ENCODE data around the gene SETD5. TPM values are rescaled to one million over a fixed set of nuclear protein-coding genes. Genes with fewer than 3 reads are reported as not detected.

Gene SETD5
- total and polyA plus RNA-seq, 10 donors: 9.7 to 159 (median 118) TPM

DNA sequence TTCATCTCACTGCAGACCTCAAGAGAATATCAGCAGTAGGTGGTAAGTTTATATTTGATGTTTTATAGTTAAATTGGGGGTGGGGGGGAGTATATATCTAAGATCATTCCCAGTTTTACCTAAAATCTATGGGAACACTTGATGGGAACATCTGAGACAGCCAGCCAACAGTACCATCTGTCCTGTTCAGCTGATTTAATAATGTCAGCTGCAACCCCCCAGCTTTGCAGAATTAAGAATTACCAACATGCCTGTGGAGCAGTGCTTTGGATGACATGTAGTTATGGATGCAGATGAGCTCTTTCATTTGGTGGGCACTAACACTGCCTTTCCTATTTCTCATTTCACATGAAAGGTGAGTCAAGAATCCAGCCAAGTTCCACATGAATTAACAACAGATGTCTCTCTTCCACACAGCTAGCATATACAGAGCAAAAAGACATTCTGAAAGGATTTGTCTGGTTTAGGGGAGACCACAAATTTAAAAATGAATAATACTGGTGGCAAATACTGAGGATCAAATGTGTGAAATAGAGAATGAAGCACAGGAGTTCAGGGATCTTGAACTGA lies 76.2 kb downstream of the SETD5 start:
- H3K9me3 ChIP-seq: no peaks in the 10 kb centered on the region
- TF ChIP-seq POLR2AphosphoS5 (IDR thresholded peaks at IDR 0.05) (no peak), POLR2A (IDR thresholded peaks at IDR 0.05) (no peak)
- TF ChIP-seq, protein P1, sequence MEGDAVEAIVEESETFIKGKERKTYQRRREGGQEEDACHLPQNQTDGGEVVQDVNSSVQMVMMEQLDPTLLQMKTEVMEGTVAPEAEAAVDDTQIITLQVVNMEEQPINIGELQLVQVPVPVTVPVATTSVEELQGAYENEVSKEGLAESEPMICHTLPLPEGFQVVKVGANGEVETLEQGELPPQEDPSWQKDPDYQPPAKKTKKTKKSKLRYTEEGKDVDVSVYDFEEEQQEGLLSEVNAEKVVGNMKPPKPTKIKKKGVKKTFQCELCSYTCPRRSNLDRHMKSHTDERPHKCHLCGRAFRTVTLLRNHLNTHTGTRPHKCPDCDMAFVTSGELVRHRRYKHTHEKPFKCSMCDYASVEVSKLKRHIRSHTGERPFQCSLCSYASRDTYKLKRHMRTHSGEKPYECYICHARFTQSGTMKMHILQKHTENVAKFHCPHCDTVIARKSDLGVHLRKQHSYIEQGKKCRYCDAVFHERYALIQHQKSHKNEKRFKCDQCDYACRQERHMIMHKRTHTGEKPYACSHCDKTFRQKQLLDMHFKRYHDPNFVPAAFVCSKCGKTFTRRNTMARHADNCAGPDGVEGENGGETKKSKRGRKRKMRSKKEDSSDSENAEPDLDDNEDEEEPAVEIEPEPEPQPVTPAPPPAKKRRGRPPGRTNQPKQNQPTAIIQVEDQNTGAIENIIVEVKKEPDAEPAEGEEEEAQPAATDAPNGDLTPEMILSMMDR (IDR thresholded peaks at IDR 0.05 in 8 of 11, conservative IDR thresholded peaks at IDR 0.05 in 3 of 11): no peak
- no peaks in the 10 kb centered on the region for H3K27me3 ChIP-seq (replicated peaks in 1 of 7)
- intact Hi-C loops (cut with DNase I; ENCODE audit: low total_unique reads): no loop called here
- peaks cover 4 to 100% (median 95%) of the 10 kb centered on the region in 6 donors for H3K36me3 ChIP-seq
- H3K4me3 ChIP-seq: no peak overlapping the region
- no peak overlapping the region for H3K27ac ChIP-seq
- DNase-seq: no peak
- no peaks in the 10 kb centered on the region for H3K4me1 ChIP-seq

DNA sequence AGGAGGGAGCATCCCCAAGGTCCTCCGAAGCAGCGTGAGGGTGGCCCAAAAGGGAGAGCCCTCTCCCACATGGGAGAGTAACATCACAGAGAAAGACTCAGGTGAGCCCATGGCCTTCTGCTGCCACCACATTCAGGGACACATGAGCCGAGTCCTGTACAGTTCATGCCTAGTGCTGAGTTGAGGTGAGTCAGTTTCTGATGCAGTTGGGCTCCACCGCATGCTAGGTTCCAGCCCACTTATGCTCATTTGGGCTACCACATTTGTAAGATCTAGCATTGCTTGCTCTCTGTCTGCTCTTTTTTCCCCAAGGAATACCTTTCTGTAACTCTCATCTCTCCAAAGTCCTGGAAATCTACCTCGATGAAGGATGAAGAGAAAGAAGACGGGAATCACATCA lies 77.1 kb downstream of the SETD5 start:
- Histone ChIP-seq H3K4me3 (no peak overlapping the region), H3K27me3 (replicated peaks in 1 of 7) (no peaks in the 10 kb centered on the region), H3K9me3 (no peaks in the 10 kb centered on the region), H3K36me3 (peaks cover 4 to 100% (median 99%) of the 10 kb centered on the region in 6 donors), H3K27ac (no peak overlapping the region), H3K4me1 (no peaks in the 10 kb centered on the region)
- TF ChIP-seq POLR2A (IDR thresholded peaks at IDR 0.05) (no peak), POLR2AphosphoS5 (IDR thresholded peaks at IDR 0.05) (no peak)
- TF ChIP-seq, protein P1 (IDR thresholded peaks at IDR 0.05 in 8 of 11, conservative IDR thresholded peaks at IDR 0.05 in 3 of 11): no peak
- 90 to 98% (median 93%) methylated on average over 6 of the region's 6 CpGs for WGBS, 5 donors
- intact Hi-C loops (cut with DNase I; ENCODE audit: low total_unique reads): no loop called here
- no peak for DNase-seq

DNA sequence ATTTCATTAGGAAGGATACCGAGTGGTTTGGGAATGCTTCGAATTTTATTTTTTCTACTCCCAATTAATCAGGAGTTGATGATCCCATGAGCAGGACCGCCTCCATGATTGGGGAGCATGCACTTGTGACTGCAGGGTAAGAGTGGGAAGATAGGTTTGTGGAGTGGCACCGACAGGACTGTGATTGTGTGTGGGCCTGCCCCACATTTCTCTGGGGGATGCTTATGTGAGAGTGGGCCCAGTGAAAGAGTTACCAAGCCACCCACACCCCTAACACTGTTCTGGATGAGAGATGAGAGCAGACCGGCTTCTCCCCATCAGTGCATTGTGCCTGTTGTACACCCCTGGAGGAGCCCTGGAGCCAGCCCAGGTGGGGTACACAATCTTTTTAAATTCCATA lies 79.5 kb downstream of the SETD5 start:
- 94 to 99% (median 96%) methylated on average over 5 of the region's 5 CpGs for WGBS, 5 donors
- intact Hi-C loops (cut with DNase I; ENCODE audit: low total_unique reads): no loop called here
- no peak for DNase-seq
- Histone ChIP-seq H3K27ac (no peak overlapping the region), H3K9me3 (no peaks in the 10 kb centered on the region), H3K4me3 (no peak overlapping the region), H3K4me1 (no peaks in the 10 kb centered on the region), H3K27me3 (replicated peaks in 1 of 7) (no peaks in the 10 kb centered on the region), H3K36me3 (peaks cover 3 to 100% (median 94%) of the 10 kb centered on the region in 6 donors)
- TF ChIP-seq POLR2A (IDR thresholded peaks at IDR 0.05): no peak
- TF ChIP-seq, protein P1 (IDR thresholded peaks at IDR 0.05 in 8 of 11, conservative IDR thresholded peaks at IDR 0.05 in 3 of 11): no peak
- TF ChIP-seq POLR2AphosphoS5 (IDR thresholded peaks at IDR 0.05): no peak

DNA sequence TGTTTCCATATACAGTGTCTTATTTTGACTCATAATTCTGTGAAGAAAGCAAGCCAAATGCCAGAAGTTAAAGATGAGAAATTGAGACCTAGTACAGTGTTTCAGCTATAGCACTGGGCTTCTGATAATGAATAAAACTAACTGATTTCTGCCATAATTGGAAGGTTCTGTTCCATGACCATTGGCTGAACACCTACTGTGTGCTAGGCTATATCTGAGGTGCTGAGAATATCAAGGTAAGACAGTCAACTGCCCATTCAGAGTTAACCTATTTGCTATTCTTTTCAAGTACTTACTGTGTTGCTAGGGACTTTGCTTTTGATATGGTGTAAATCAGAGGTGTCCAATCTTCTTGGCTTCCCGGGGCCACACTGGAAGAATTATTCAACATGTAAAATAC lies 82.8 kb downstream of the SETD5 start:
- TF ChIP-seq POLR2A (IDR thresholded peaks at IDR 0.05) (no peak), POLR2AphosphoS5 (IDR thresholded peaks at IDR 0.05) (no peak)
- TF ChIP-seq, protein P1 (IDR thresholded peaks at IDR 0.05 in 8 of 11, conservative IDR thresholded peaks at IDR 0.05 in 3 of 11): no peak
- 95 to 100% (median 100%) methylated on average over 1 of the region's 1 CpG for WGBS, 5 donors
- Histone ChIP-seq H3K36me3 (peaks cover 3 to 100% (median 64%) of the 10 kb centered on the region in 6 donors), H3K27me3 (replicated peaks in 1 of 7) (no peaks in the 10 kb centered on the region), H3K27ac (no peak overlapping the region), H3K9me3 (no peaks in the 10 kb centered on the region), H3K4me3 (no peak overlapping the region), H3K4me1 (no peaks in the 10 kb centered on the region)
- intact Hi-C loops (cut with DNase I; ENCODE audit: low total_unique reads): no loop called here
- no peak for DNase-seq
